HG03565 (cell line): ENCODE data around the gene TSPAN17.

Experiments used
- ATAC-seq: cut with Tn5 transposase; IDR thresholded peaks from one replicate; pipeline ENCODE4 v1.9.1; 2021; ENCODE audit warnings: mild to moderate bottlenecking, moderate library complexity; ENCODE audit not compliant: unreplicated experiment

Gene TSPAN17

GRCh38 chr5:176639981-176640380 lies 7.3 kb upstream of the TSPAN17 start:
- no peak for ATAC-seq

GRCh38 chr5:176640616-176641015 lies 6.7 kb upstream of the TSPAN17 start:
- no peak for ATAC-seq

- no peak for ATAC-seq
Observed at GRCh38 chr5:176642675-176643490, 4.4 kb upstream of the TSPAN17 start.

GRCh38 chr5:176643491-176644219 lies 3.6 kb upstream of the TSPAN17 start:
- no peak for ATAC-seq

- no peak for ATAC-seq
Observed at GRCh38 chr5:176644294-176644693, 3.0 kb upstream of the TSPAN17 start.

- ATAC-seq: no peak
Observed at GRCh38 chr5:176644878-176645670, 2.2 kb upstream of the TSPAN17 start.

GRCh38 chr5:176646049-176646706 lies 1.1 kb upstream of the TSPAN17 start:
- ATAC-seq: no peak

- ATAC-seq: no peak
Observed at GRCh38 chr5:176646707-176647029, 616 bp upstream of the TSPAN17 start.

- no peak for ATAC-seq
Observed at GRCh38 chr5:176647843-176648473, 674 bp downstream of the TSPAN17 start.

GRCh38 chr5:176648474-176649194 lies 1.4 kb downstream of the TSPAN17 start:
- ATAC-seq: no peak

- no peak for ATAC-seq
Observed at GRCh38 chr5:176650354-176650884, 3.1 kb downstream of the TSPAN17 start.

- ATAC-seq: no peak
Observed at GRCh38 chr5:176651472-176651980, 4.2 kb downstream of the TSPAN17 start.

- ATAC-seq: no peak
Observed at GRCh38 chr5:176652136-176652535, 4.9 kb downstream of the TSPAN17 start.

- ATAC-seq: no peak
Observed at GRCh38 chr5:176653401-176654385, 6.4 kb downstream of the TSPAN17 start.

GRCh38 chr5:176654856-176655255 lies 7.6 kb downstream of the TSPAN17 start:
- ATAC-seq: no peak

- no peak for ATAC-seq
Observed at GRCh38 chr5:176656467-176656990, 9.2 kb downstream of the TSPAN17 start.

- ATAC-seq: no peak
Observed at GRCh38 chr5:176658007-176658599, 10.8 kb downstream of the TSPAN17 start.
